ENCODE measurements around the gene CNKSR2.

DNA sequence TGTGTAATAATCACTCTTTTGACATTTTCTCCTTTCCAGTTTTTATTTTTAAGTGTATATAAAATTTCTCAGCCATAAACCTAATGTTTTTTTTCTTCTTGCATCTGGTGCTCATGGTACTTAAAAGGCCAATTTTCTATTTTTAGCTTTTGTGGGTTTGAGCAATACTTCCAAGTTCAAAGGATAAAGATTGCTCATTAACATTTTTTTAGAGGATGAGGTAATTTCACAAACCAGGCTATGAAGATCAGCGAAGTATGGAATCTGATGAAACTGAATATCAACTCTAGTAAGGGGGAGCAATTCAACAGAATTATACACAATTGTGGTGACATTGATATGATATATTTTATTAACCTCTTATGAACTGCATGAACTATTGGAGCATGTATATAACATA is 309.7 kb downstream of the CNKSR2 start:
- TF ChIP-seq, protein P1, sequence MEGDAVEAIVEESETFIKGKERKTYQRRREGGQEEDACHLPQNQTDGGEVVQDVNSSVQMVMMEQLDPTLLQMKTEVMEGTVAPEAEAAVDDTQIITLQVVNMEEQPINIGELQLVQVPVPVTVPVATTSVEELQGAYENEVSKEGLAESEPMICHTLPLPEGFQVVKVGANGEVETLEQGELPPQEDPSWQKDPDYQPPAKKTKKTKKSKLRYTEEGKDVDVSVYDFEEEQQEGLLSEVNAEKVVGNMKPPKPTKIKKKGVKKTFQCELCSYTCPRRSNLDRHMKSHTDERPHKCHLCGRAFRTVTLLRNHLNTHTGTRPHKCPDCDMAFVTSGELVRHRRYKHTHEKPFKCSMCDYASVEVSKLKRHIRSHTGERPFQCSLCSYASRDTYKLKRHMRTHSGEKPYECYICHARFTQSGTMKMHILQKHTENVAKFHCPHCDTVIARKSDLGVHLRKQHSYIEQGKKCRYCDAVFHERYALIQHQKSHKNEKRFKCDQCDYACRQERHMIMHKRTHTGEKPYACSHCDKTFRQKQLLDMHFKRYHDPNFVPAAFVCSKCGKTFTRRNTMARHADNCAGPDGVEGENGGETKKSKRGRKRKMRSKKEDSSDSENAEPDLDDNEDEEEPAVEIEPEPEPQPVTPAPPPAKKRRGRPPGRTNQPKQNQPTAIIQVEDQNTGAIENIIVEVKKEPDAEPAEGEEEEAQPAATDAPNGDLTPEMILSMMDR (conservative IDR thresholded peaks at IDR 0.05; ENCODE audit: low read depth, low read length), result no peak
- TF ChIP-seq EZH2 (IDR thresholded peaks at IDR 0.05; ENCODE audit: borderline replicate concordance, low read depth, low read length, poor library complexity, severe bottlenecking), result no peak

All from A673 (cell line).